Skin of body (tissue), 2 donors: ENCODE measurements around the gene GPALPP1. TPM values are rescaled to one million over a fixed set of nuclear protein-coding genes. Genes with fewer than 3 reads are reported as not detected.
"Not testable (repeated sequence)": the region's sequence is repeated elsewhere in the genome, so short reads cannot be mapped to it uniquely, and the experiment has no call there.

Experiments used
- DNase-seq: peaks from one replicate; lab custom pipeline; 2025; lab: John Stamatoyannopoulos, UW
- total RNA-seq: library from RNA; depleted of rRNA; stranded (reverse); fragments of >200 nt; gene quantifications from one replicate; pipeline ENCODE4 v1.2.3, GENCODE V29; 2014

Gene GPALPP1
- total RNA-seq = 24.4 TPM

GRCh38 chr13:44989071-44989889 lies at the start of gene GPALPP1, which contains the start of gene NUFIP1:
Gene GPALPP1, plus strand, starts transcription at chr13:44989538. Its CDS starts 117 bp downstream, at chr13:44989655.
Gene NUFIP1, minus strand, starts transcription at chr13:44989471. Its CDS starts 35 bp downstream, at chr13:44989436.
- peak; percentile 95 for DNase-seq

GRCh38 chr13:44943411-44943810 lies 45.9 kb upstream of the GPALPP1 start:
- DNase-seq = not testable (repeated sequence)

GRCh38 chr13:44951184-44951583 lies 38.2 kb upstream of the GPALPP1 start:
- DNase-seq = no peak

- DNase-seq = no peak
These were observed 36.7 kb upstream of the GPALPP1 start for GRCh38 chr13:44952671-44953070.

- DNase-seq = no peak
These were observed 35.1 kb upstream of the GPALPP1 start for GRCh38 chr13:44954224-44954623.

- no peak for DNase-seq
These were observed 33.9 kb upstream of the GPALPP1 start for GRCh38 chr13:44955406-44955805.

- no peak for DNase-seq
These were observed 27.3 kb upstream of the GPALPP1 start for GRCh38 chr13:44961997-44962396.

GRCh38 chr13:44967704-44968433 lies 21.5 kb upstream of the GPALPP1 start:
- DNase-seq = no peak

- no peak for DNase-seq
These were observed 20.9 kb upstream of the GPALPP1 start for GRCh38 chr13:44968434-44968815.

GRCh38 chr13:44969551-44970484 lies 19.5 kb upstream of the GPALPP1 start:
- DNase-seq = peak; percentile 49

- DNase-seq = no peak
These were observed 17.4 kb upstream of the GPALPP1 start for GRCh38 chr13:44971656-44972595.

GRCh38 chr13:44972956-44973581 lies 16.3 kb upstream of the GPALPP1 start:
- DNase-seq = no peak

GRCh38 chr13:44974056-44974793 lies 15.1 kb upstream of the GPALPP1 start:
- no peak for DNase-seq

- DNase-seq = no peak
These were observed 13.1 kb upstream of the GPALPP1 start for GRCh38 chr13:44976196-44976595.

GRCh38 chr13:44976949-44977583 lies 12.3 kb upstream of the GPALPP1 start:
- no peak for DNase-seq

GRCh38 chr13:44978328-44978727 lies 11.0 kb upstream of the GPALPP1 start:
- DNase-seq = no peak

- peak; percentile 16 for DNase-seq
These were observed 603 bp downstream of the GPALPP1 start for GRCh38 chr13:44989941-44990340.

- no peak for DNase-seq
These were observed 14.1 kb downstream of the GPALPP1 start for GRCh38 chr13:45003417-45003816.

- no peak for DNase-seq
These were observed 14.8 kb downstream of the GPALPP1 start for GRCh38 chr13:45004096-45004495.
